Activated effector memory CD4-positive, alpha-beta T cell treated with anti-CD3 and anti-CD28 coated beads, Interleukin-2, amount 50 U/mL, for 16 hours (primary cell): ENCODE measurements around the gene UNCX.

Experiments
- DNase-seq: peaks from one replicate; pipeline ENCODE4 v3.0.0-alpha.2; 2020

UNCX gene

GRCh38 chr7:1218541-1219165, 14.0 kb upstream of the UNCX start:
- no peak for DNase-seq

GRCh38 chr7:1219498-1219897, 13.2 kb upstream of the UNCX start:
- DNase-seq: no peak

GRCh38 chr7:1220000-1220726, 12.5 kb upstream of the UNCX start:
- DNase-seq: no peak

GRCh38 chr7:1220977-1221745, 11.5 kb upstream of the UNCX start:
- DNase-seq: no peak

- DNase-seq: no peak
Measured at GRCh38 chr7:1223196-1223981, 9.3 kb upstream of the UNCX start.

- no peak for DNase-seq
Measured at GRCh38 chr7:1224086-1224716, 8.5 kb upstream of the UNCX start.

- no peak for DNase-seq
Measured at GRCh38 chr7:1225030-1225429, 7.6 kb upstream of the UNCX start.

- DNase-seq: peak; percentile 80
Measured at GRCh38 chr7:1225441-1226185, 7.1 kb upstream of the UNCX start.

GRCh38 chr7:1226186-1226901, 6.3 kb upstream of the UNCX start:
- DNase-seq: no peak

- DNase-seq: no peak
Measured at GRCh38 chr7:1227071-1227804, 5.4 kb upstream of the UNCX start.

- no peak for DNase-seq
Measured at GRCh38 chr7:1227814-1228544, 4.7 kb upstream of the UNCX start.

GRCh38 chr7:1228545-1229201, 4.0 kb upstream of the UNCX start:
- DNase-seq: no peak

GRCh38 chr7:1229202-1229947, 3.3 kb upstream of the UNCX start:
- DNase-seq: no peak

GRCh38 chr7:1229956-1230355, 2.7 kb upstream of the UNCX start:
- DNase-seq: no peak

- no peak for DNase-seq
Measured at GRCh38 chr7:1230411-1231213, 2.1 kb upstream of the UNCX start.

GRCh38 chr7:1231214-1232102, 1.2 kb upstream of the UNCX start:
- DNase-seq: no peak

GRCh38 chr7:1232103-1232466, 587 bp upstream of the UNCX start:
- no peak for DNase-seq
